Mesenchymal stem cell (in vitro differentiated cells and primary cell): ENCODE data around the gene MAMDC4.
A peak's percentile ranks its signal among the peaks of the same experiment; 100 is the strongest.

Experiments used
- DNase-seq: peaks from one replicate; pipeline ENCODE4 v3.0.0-alpha.2; 2013
- H2AFZ ChIP-seq: one replicate; pipeline ENCODE4 v1.6.1; 2013; ENCODE audit warnings: low read depth, mild to moderate bottlenecking, control low read depth, inconsistent platforms, low read length, moderate library complexity
- H2AK5ac ChIP-seq: 2 replicates; pipeline ENCODE4 v1.6.1; 2013; ENCODE audit warnings: low read length, moderate library complexity, mild to moderate bottlenecking, inconsistent platforms; ENCODE audit not compliant: severe bottlenecking
- H2BK120ac ChIP-seq: one replicate; pipeline ENCODE4 v1.6.1; 2013; ENCODE audit warnings: low read depth, mild to moderate bottlenecking, inconsistent platforms, low read length, moderate library complexity
- H2BK12ac ChIP-seq, 2 experiments: one replicate each; pipeline ENCODE4 v1.6.1; 2013; ENCODE audit warnings: inconsistent platforms in 2 of 2, low read length in 2 of 2, mild to moderate bottlenecking in 2 of 2, moderate library complexity in 2 of 2, control low read depth in 1 of 2
- H2BK15ac ChIP-seq: one replicate; pipeline ENCODE4 v1.6.1; 2013; ENCODE audit warnings: mild to moderate bottlenecking, low read depth, inconsistent platforms; ENCODE audit not compliant: poor library complexity, severe bottlenecking
- H2BK5ac ChIP-seq: 2 replicates; pipeline ENCODE4 v1.6.1; 2013; ENCODE audit warnings: low read depth, mild to moderate bottlenecking, low read length, control low read depth, inconsistent platforms; ENCODE audit not compliant: poor library complexity, severe bottlenecking
- H3K14ac ChIP-seq, 2 experiments: one replicate each; pipeline ENCODE4 v1.6.1; 2013; ENCODE audit warnings: inconsistent platforms in 2 of 2, low read length in 2 of 2, control low read depth in 1 of 2, mild to moderate bottlenecking in 1 of 2, moderate library complexity in 1 of 2
- H3K18ac ChIP-seq, 2 experiments: one replicate each; pipeline ENCODE4 v1.6.1; 2013; ENCODE audit warnings: inconsistent platforms in 2 of 2, low read length in 2 of 2, control low read depth in 1 of 2, low read depth in 1 of 2, mild to moderate bottlenecking in 1 of 2
- H3K23ac ChIP-seq, 2 experiments: one replicate each; pipeline ENCODE4 v1.6.1; 2013; ENCODE audit warnings: inconsistent platforms in 2 of 2, low read length in 2 of 2, mild to moderate bottlenecking in 2 of 2, moderate library complexity in 2 of 2, control low read depth in 1 of 2
- H3K27ac ChIP-seq: 2 replicates; pipeline ENCODE4 v1.5.1; 2013; ENCODE audit warnings: mild to moderate bottlenecking, moderate library complexity, low read length, control low read depth, inconsistent platforms; ENCODE audit not compliant: poor library complexity, severe bottlenecking
- H3K27me3 ChIP-seq, 2 experiments: 2 replicates each; pipeline versions ENCODE4 v1.6.1 to v1.7.0; 2013; ENCODE audit warnings: low read length in 2 of 2, mild to moderate bottlenecking in 2 of 2, moderate library complexity in 2 of 2, control low read depth in 1 of 2, inconsistent platforms in 1 of 2; ENCODE audit not compliant: control insufficient read depth in 1 of 2, insufficient read depth in 1 of 2
- H3K36me3 ChIP-seq, 2 experiments: 2 replicates each; pipeline versions ENCODE4 v1.6.1 to v1.7.0; 2013; ENCODE audit warnings: low read length in 2 of 2, control low read depth in 1 of 2, inconsistent platforms in 1 of 2, low read depth in 1 of 2, mild to moderate bottlenecking in 1 of 2; ENCODE audit not compliant: insufficient read depth in 2 of 2, control insufficient read depth in 1 of 2
- H3K4ac ChIP-seq, 2 experiments: one replicate each; pipeline ENCODE4 v1.6.1; 2013; ENCODE audit warnings: inconsistent platforms in 2 of 2, low read length in 2 of 2, mild to moderate bottlenecking in 2 of 2, moderate library complexity in 2 of 2, control low read depth in 1 of 2, low read depth in 1 of 2
- H3K4me1 ChIP-seq: 2 replicates; pipeline ENCODE4 v1.6.1; 2013; ENCODE audit warnings: low read depth, low read length, control low read depth; ENCODE audit not compliant: control insufficient read depth, insufficient read depth
- H3K4me2 ChIP-seq: 2 replicates; pipeline ENCODE4 v1.6.1; 2013; ENCODE audit warnings: low read length, mild to moderate bottlenecking, inconsistent platforms; ENCODE audit not compliant: poor library complexity, severe bottlenecking
- H3K4me3 ChIP-seq, 2 experiments: 2 replicates each; pipeline versions ENCODE4 v1.5.1 to v1.7.0; 2013; ENCODE audit warnings: low read length in 2 of 2, mild to moderate bottlenecking in 2 of 2, control low read depth in 1 of 2, low read depth in 1 of 2; ENCODE audit not compliant: insufficient read depth in 1 of 2
- H3K79me1 ChIP-seq: replicated peaks from 2 replicates; pipeline ENCODE4 v1.6.1; 2013; ENCODE audit warnings: mild to moderate bottlenecking, control low read depth, low read length, inconsistent platforms; ENCODE audit not compliant: poor library complexity, severe bottlenecking
- H3K9ac ChIP-seq: 2 replicates; pipeline ENCODE4 v1.7.0; 2013; ENCODE audit warnings: mild to moderate bottlenecking, low read length, moderate library complexity
- H3K9me3 ChIP-seq: 2 replicates; pipeline ENCODE4 v1.7.0; 2013; ENCODE audit warnings: mild to moderate bottlenecking, low read length; ENCODE audit not compliant: control insufficient read depth
- H4K8ac ChIP-seq: one replicate; pipeline ENCODE4 v1.6.1; 2013; ENCODE audit warnings: inconsistent platforms, mild to moderate bottlenecking, low read length, moderate library complexity
- H4K91ac ChIP-seq: one replicate; pipeline ENCODE4 v1.6.1; 2013; ENCODE audit warnings: mild to moderate bottlenecking, low read length, inconsistent platforms
- WGBS: methylation state at CpG from one replicate; pipeline ENCODE4 v1.1.7; 2013; ENCODE audit warnings: mixed read lengths; 5-methylcytosine and 5-hydroxymethylcytosine counted together

Gene MAMDC4

GRCh38 chr9:136847088-136847825, 4.9 kb upstream of the MAMDC4 start:
- H2AK5ac ChIP-seq: peak overlapping the region; percentile 32
- WGBS: 3% methylated on average over 48 of the region's 75 CpGs

GRCh38 chr9:136847826-136848392, 4.2 kb upstream of the MAMDC4 start:
- no peaks in the 10 kb centered on the region for H3K9me3 ChIP-seq
- peak overlapping the region; percentile 78 for H3K27ac ChIP-seq
- peak overlapping the region; percentile 91 for H3K9ac ChIP-seq
- H4K91ac ChIP-seq: peak overlapping the region; percentile 40
- peaks cover 0 to 63% of the 10 kb centered on the region in 2 experiments for H3K36me3 ChIP-seq
- peaks cover 26% of the 10 kb centered on the region for H3K79me1 ChIP-seq
- peak overlapping the region; percentile 4 to 92 for H3K23ac ChIP-seq
- peak overlapping the region; percentile 71 for H4K8ac ChIP-seq
- peak overlapping the region; percentile 6 to 98 for H3K14ac ChIP-seq
- H3K4me2 ChIP-seq: peak overlapping the region; percentile 89
- peaks cover 54% of the 10 kb centered on the region for H3K4me1 ChIP-seq
- H2BK15ac ChIP-seq: peak overlapping the region; percentile 70
- no peak overlapping the region for H2AFZ ChIP-seq
- DNase-seq: peak; percentile 95
- H2AK5ac ChIP-seq: peak overlapping the region; percentile 34
- H3K18ac ChIP-seq: peak overlapping the region; percentile 94 to 95
- H2BK5ac ChIP-seq: peak overlapping the region; percentile 24
- peaks cover 0 to 22% of the 10 kb centered on the region in 2 experiments for H3K27me3 ChIP-seq
- WGBS: 2% methylated on average over 46 of the region's 48 CpGs
- H3K4ac ChIP-seq: peak overlapping the region; percentile 80 to 81
- peak overlapping the region; percentile 1 to 92 for H2BK12ac ChIP-seq
- peak overlapping the region; percentile 97 for H2BK120ac ChIP-seq
- peak overlapping the region; percentile 65 to 96 for H3K4me3 ChIP-seq

More at GRCh38 chr9:136847088-136847825, 4.9 kb upstream of the MAMDC4 start:
- H2BK120ac ChIP-seq: peak overlapping the region; percentile 69
- peak overlapping the region; percentile 29 for H3K27ac ChIP-seq
- H3K23ac ChIP-seq: peak overlapping the region in 1 of 2 experiments; percentile 14
- peak overlapping the region; percentile 91 for H3K9ac ChIP-seq
- H3K4me2 ChIP-seq: peak overlapping the region; percentile 89
- H3K4me1 ChIP-seq: peaks cover 52% of the 10 kb centered on the region
- peaks cover 0 to 22% of the 10 kb centered on the region in 2 experiments for H3K27me3 ChIP-seq
- H2BK12ac ChIP-seq: peak overlapping the region; percentile 38 to 52
- H3K4me3 ChIP-seq: peak overlapping the region; percentile 65 to 96
- DNase-seq: peak; percentile 87
- H3K4ac ChIP-seq: peak overlapping the region in 1 of 2 experiments; percentile 81
- no peak overlapping the region for H2BK5ac ChIP-seq
- H3K9me3 ChIP-seq: no peaks in the 10 kb centered on the region
- H4K91ac ChIP-seq: peak overlapping the region; percentile 70
- peak overlapping the region in 1 of 2 experiments; percentile 98 for H3K14ac ChIP-seq
- peak overlapping the region; percentile 78 for H4K8ac ChIP-seq
- H3K79me1 ChIP-seq: peaks cover 26% of the 10 kb centered on the region
- peaks cover 0 to 57% of the 10 kb centered on the region in 2 experiments for H3K36me3 ChIP-seq
- H3K18ac ChIP-seq: peak overlapping the region; percentile 94 to 96
- no peak overlapping the region for H2AFZ ChIP-seq
- H2BK15ac ChIP-seq: peak overlapping the region; percentile 55

- Histone ChIP-seq H3K9me3 (no peaks in the 10 kb centered on the region), H4K8ac (peak overlapping the region; percentile 47), H3K27me3 (peaks cover 0 to 18% of the 10 kb centered on the region in 2 experiments), H2AFZ (no peak overlapping the region), H3K4me1 (peaks cover 49% of the 10 kb centered on the region), H3K27ac (peak overlapping the region; percentile 100), H3K79me1 (peaks cover 26% of the 10 kb centered on the region), H3K4me3 (peak overlapping the region; percentile 65 to 96), H2BK15ac (peak overlapping the region; percentile 70), H2BK120ac (peak overlapping the region; percentile 97), H2BK5ac (peak overlapping the region; percentile 24), H3K23ac (peak overlapping the region; percentile 4 to 92), H3K4me2 (peak overlapping the region; percentile 89), H3K14ac (peak overlapping the region; percentile 6 to 98), H2BK12ac (peak overlapping the region in 1 of 2 experiments; percentile 92), H3K18ac (peak overlapping the region; percentile 94 to 95), H2AK5ac (no peak overlapping the region), H3K36me3 (peaks cover 0 to 69% of the 10 kb centered on the region in 2 experiments), H4K91ac (peak overlapping the region; percentile 66), H3K9ac (peak overlapping the region; percentile 91), H3K4ac (peak overlapping the region; percentile 80 to 81)
- DNase-seq: no peak
- under 1% methylated on average over 39 of the region's 53 CpGs for WGBS
These were observed 3.6 kb upstream of the MAMDC4 start for GRCh38 chr9:136848393-136849037.
